Fibroblast of pulmonary artery (primary cell): ENCODE measurements around the gene SNAPC2.
A peak's percentile ranks its signal among the peaks of the same experiment; 100 is the strongest.

Experiments used
- DNase-seq: peaks from one replicate; pipeline ENCODE4 v3.0.0-alpha.2; 2010; ENCODE audit warnings: low read depth
- H3K4me3 ChIP-seq: replicated peaks from 2 replicates; pipeline ENCODE4 v1.5.1; 2011; ENCODE audit warnings: low read depth, mild to moderate bottlenecking, control low read depth, low read length, moderate library complexity
- CTCF ChIP-seq: IDR thresholded peaks from 2 replicates; pipeline ENCODE4 v1.5.1; 2011; ENCODE audit warnings: mild to moderate bottlenecking, control low read depth, low read length, inconsistent platforms; ENCODE audit errors: missing control alignments

The SNAPC2 gene

GRCh38 chr19:7932276-7932929 lies 12.3 kb downstream of the SNAPC2 start:
- no peak overlapping the region for H3K4me3 ChIP-seq
- DNase-seq: no peak
- TF ChIP-seq CTCF: no peak

- no peak overlapping the region for H3K4me3 ChIP-seq
- TF ChIP-seq CTCF: no peak
- no peak for DNase-seq
Observed at GRCh38 chr19:7932930-7933300, 12.8 kb downstream of the SNAPC2 start.

- H3K4me3 ChIP-seq: no peak overlapping the region
- no peak for DNase-seq
- TF ChIP-seq CTCF: peak; percentile 21
Observed at GRCh38 chr19:7933411-7933810, 13.3 kb downstream of the SNAPC2 start.

GRCh38 chr19:7933828-7934725 lies 13.9 kb downstream of the SNAPC2 start:
- TF ChIP-seq CTCF: no peak
- no peak for DNase-seq
- H3K4me3 ChIP-seq: no peak overlapping the region

GRCh38 chr19:7934766-7935165 lies 14.6 kb downstream of the SNAPC2 start:
- no peak overlapping the region for H3K4me3 ChIP-seq
- TF ChIP-seq CTCF: no peak
- DNase-seq: no peak

GRCh38 chr19:7940841-7941240 lies 20.7 kb downstream of the SNAPC2 start:
- no peak for DNase-seq
- H3K4me3 ChIP-seq: no peak overlapping the region
- no peak for TF ChIP-seq CTCF
